ENCODE measurements around the gene YBX3.

YBX3 gene

DNA sequence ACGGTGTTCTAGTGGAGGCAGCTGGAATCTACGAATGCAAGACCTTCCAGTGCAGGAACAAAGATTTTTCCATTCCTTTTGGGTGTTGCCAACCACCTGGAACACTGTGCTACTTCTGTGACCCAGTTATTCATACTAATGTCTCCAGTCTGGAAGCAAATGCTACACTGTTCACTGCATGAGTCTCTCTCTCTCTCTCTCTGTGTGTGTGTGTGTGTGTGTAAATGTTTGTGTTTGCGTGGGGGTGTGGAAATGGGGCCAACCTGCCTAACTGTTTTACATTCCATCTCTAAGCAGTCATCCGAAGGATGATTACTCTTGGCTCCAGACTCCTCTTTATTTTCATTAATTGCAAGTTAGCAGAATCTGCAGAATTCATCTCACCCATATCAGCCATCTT lies 29.9 kb upstream of the YBX3 start:
- Histone ChIP-seq H4K20me1 (ENCODE audit: control insufficient read depth, insufficient read depth, low read depth, low read length) (no peaks in the 10 kb centered on the region), H3K27me3 (ENCODE audit: control insufficient read depth, low read length) (no peaks in the 10 kb centered on the region), H3K9me2 (replicated peaks; ENCODE audit: control insufficient read depth, low read length) (no peaks in the 10 kb centered on the region), H3K4me1 (ENCODE audit: control insufficient read depth, low read length) (peaks cover 4% of the 10 kb centered on the region), H3K79me2 (ENCODE audit: control insufficient read depth, low read length) (no peaks in the 10 kb centered on the region), H3F3A (ENCODE audit: control insufficient read depth, insufficient read depth) (no peaks in the 10 kb centered on the region), H3K27ac (ENCODE audit: low read depth, low read length) (no peak overlapping the region), H3K9me3 (ENCODE audit: control insufficient read depth, insufficient read depth, low read length) (peaks cover 11% of the 10 kb centered on the region), H3K36me3 (ENCODE audit: control insufficient read depth, low read length) (no peaks in the 10 kb centered on the region), H3K4me2 (ENCODE audit: low read length) (no peak overlapping the region), H3K4me3 (ENCODE audit: low read length) (no peak overlapping the region)
- no peak for TF ChIP-seq EZH2phosphoT487 (IDR thresholded peaks at IDR 0.05; ENCODE audit: borderline replicate concordance, low read length)
- TF ChIP-seq, protein P1, sequence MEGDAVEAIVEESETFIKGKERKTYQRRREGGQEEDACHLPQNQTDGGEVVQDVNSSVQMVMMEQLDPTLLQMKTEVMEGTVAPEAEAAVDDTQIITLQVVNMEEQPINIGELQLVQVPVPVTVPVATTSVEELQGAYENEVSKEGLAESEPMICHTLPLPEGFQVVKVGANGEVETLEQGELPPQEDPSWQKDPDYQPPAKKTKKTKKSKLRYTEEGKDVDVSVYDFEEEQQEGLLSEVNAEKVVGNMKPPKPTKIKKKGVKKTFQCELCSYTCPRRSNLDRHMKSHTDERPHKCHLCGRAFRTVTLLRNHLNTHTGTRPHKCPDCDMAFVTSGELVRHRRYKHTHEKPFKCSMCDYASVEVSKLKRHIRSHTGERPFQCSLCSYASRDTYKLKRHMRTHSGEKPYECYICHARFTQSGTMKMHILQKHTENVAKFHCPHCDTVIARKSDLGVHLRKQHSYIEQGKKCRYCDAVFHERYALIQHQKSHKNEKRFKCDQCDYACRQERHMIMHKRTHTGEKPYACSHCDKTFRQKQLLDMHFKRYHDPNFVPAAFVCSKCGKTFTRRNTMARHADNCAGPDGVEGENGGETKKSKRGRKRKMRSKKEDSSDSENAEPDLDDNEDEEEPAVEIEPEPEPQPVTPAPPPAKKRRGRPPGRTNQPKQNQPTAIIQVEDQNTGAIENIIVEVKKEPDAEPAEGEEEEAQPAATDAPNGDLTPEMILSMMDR (IDR thresholded peaks at IDR 0.05; ENCODE audit: low read depth, low read length, poor library complexity, severe bottlenecking), result no peak

DNA sequence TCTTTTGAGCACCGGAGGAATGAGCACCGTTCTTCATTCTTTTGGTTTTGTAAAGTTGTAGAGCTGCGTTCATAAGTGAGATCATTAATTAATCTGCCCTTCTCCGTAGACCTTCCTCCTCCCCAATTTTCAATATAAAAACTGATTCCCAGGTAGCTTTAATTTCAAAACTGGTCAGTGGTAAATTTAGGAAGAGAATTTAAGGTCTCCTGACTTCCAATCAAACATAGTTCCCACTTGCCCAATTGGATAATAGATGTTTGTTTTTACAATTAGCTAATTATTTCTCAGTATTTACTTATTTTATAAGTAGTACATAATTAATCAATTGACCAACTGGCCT lies 27.2 kb upstream of the YBX3 start:
- H3K9me2 ChIP-seq (replicated peaks; ENCODE audit: control insufficient read depth, low read length), result no peaks in the 10 kb centered on the region
- no peaks in the 10 kb centered on the region for H3K27me3 ChIP-seq (ENCODE audit: control insufficient read depth, low read length)
- H3K4me2 ChIP-seq (ENCODE audit: low read length), result peak overlapping the region; percentile 24; the same call in 1 of the 2 replicates
- H4K20me1 ChIP-seq (ENCODE audit: control insufficient read depth, insufficient read depth, low read depth, low read length), result no peaks in the 10 kb centered on the region
- TF ChIP-seq EZH2phosphoT487 (IDR thresholded peaks at IDR 0.05; ENCODE audit: borderline replicate concordance, low read length), result no peak
- TF ChIP-seq, protein P1 (IDR thresholded peaks at IDR 0.05; ENCODE audit: low read depth, low read length, poor library complexity, severe bottlenecking), result no peak
- peaks cover 2% of the 10 kb centered on the region for H3K9me3 ChIP-seq (ENCODE audit: control insufficient read depth, insufficient read depth, low read length)
- H3K4me1 ChIP-seq (ENCODE audit: control insufficient read depth, low read length), result peaks cover 4% of the 10 kb centered on the region
- H3K36me3 ChIP-seq (ENCODE audit: control insufficient read depth, low read length), result no peaks in the 10 kb centered on the region
- H3K27ac ChIP-seq (ENCODE audit: low read depth, low read length), result no peak overlapping the region
- H3K4me3 ChIP-seq (ENCODE audit: low read length), result no peak overlapping the region; the same call in 1 of the 2 replicates
- no peaks in the 10 kb centered on the region for H3F3A ChIP-seq (ENCODE audit: control insufficient read depth, insufficient read depth)
- H3K79me2 ChIP-seq (ENCODE audit: control insufficient read depth, low read length), result no peaks in the 10 kb centered on the region

DNA sequence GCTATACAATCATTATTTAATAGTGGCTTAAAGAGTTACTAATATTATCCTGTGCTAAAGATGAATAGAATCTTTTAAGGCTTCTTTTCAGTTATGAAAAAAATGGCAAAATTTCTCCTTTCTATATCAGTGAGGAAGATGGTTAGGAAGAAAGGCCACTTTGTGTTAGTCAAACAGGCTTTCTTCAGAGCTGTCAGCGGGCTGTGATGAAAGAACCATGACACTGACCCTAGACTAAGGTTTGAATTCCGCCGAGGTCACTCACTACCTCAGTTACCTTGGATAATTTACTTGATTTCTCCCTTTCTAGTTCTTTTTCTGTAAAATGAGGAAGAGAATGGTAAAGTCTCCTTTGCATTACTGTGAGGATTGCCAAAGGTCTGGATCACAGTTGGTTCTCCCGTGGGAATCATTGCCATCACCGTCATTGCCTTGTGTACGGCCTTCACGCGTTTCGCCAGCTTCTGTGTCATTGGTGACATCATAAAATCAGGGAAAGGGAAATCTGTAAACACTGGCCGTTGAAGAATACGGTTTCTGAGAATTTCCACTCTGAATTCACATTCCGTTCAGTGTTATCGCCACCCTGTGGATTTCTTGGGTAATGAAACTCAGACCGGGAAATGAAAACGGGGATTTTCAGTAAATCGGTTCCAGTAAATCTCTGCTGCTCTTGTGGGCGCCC lies 26.7 kb upstream of the YBX3 start:
- TF ChIP-seq, protein P1 (IDR thresholded peaks at IDR 0.05; ENCODE audit: low read depth, low read length, poor library complexity, severe bottlenecking), result peak; percentile 96
- TF ChIP-seq EZH2phosphoT487 (IDR thresholded peaks at IDR 0.05; ENCODE audit: borderline replicate concordance, low read length), result no peak
- Histone ChIP-seq H3F3A (ENCODE audit: control insufficient read depth, insufficient read depth) (no peaks in the 10 kb centered on the region), H3K79me2 (ENCODE audit: control insufficient read depth, low read length) (no peaks in the 10 kb centered on the region), H3K27me3 (ENCODE audit: control insufficient read depth, low read length) (no peaks in the 10 kb centered on the region), H3K36me3 (ENCODE audit: control insufficient read depth, low read length) (no peaks in the 10 kb centered on the region), H3K4me2 (ENCODE audit: low read length) (peak overlapping the region; percentile 61), H3K4me1 (ENCODE audit: control insufficient read depth, low read length) (peaks cover 4% of the 10 kb centered on the region), H3K9me2 (replicated peaks; ENCODE audit: control insufficient read depth, low read length) (no peaks in the 10 kb centered on the region), H4K20me1 (ENCODE audit: control insufficient read depth, insufficient read depth, low read depth, low read length) (no peaks in the 10 kb centered on the region), H3K27ac (ENCODE audit: low read depth, low read length) (no peak overlapping the region), H3K4me3 (ENCODE audit: low read length) (peak overlapping the region; percentile 52), H3K9me3 (ENCODE audit: control insufficient read depth, insufficient read depth, low read length) (no peaks in the 10 kb centered on the region)

All from DOHH2 (cell line).